NCI-H82 treated with DMSO at 0.1 percent for 48 hours (cell line): Measurements from ENCODE around the gene CHERP.
A peak's percentile ranks its signal among the peaks of the same experiment; 100 is the strongest.

Source experiments
- DNase-seq: peaks from one replicate; lab custom pipeline; 2025; ENCODE audit not compliant: unreplicated experiment; lab: John Stamatoyannopoulos, UW

CHERP gene, protein sequence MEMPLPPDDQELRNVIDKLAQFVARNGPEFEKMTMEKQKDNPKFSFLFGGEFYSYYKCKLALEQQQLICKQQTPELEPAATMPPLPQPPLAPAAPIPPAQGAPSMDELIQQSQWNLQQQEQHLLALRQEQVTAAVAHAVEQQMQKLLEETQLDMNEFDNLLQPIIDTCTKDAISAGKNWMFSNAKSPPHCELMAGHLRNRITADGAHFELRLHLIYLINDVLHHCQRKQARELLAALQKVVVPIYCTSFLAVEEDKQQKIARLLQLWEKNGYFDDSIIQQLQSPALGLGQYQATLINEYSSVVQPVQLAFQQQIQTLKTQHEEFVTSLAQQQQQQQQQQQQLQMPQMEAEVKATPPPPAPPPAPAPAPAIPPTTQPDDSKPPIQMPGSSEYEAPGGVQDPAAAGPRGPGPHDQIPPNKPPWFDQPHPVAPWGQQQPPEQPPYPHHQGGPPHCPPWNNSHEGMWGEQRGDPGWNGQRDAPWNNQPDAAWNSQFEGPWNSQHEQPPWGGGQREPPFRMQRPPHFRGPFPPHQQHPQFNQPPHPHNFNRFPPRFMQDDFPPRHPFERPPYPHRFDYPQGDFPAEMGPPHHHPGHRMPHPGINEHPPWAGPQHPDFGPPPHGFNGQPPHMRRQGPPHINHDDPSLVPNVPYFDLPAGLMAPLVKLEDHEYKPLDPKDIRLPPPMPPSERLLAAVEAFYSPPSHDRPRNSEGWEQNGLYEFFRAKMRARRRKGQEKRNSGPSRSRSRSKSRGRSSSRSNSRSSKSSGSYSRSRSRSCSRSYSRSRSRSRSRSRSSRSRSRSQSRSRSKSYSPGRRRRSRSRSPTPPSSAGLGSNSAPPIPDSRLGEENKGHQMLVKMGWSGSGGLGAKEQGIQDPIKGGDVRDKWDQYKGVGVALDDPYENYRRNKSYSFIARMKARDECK

DNA sequence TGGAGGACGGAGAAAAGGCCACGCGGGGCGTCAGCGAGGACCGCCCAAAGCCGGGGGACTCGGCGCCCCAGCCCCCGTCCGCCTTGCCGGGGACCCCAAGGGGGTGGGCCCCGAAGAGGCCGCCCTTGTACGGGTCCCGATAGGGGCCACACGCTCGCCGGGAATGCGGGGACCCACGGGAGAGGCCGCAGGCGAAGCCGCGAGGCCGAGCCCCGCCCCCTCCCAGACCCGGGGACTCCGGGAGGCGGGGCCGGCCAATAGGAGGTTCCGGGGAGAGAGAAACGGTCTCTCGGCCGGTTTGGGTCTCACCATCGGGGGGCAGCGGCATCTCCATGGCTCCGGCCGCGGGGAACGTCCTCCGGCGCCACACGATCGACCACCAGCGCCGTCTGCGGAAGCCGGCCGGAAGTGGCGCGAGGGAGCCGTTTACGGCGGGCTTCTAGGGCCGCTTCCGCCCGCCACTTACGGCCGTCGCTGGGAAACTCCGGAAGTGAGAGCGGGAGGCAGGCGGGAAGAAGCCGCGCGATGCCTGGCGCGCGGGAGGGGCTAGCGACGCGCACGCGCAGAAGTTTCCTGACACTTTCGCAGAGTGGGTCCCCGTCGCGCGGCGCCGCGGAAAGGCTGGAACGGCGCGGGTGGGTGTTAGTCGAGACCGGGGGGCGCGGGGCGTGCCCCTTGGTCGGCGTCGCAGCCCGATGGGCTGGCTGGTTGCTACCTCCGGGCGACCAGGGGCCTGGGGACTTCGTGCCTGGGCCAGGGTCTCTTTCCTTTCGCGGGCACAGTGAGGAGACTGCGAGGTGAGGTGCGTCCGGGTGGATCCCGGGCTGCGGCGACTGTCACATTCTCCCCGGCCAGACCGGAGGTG, at the start of gene CHERP:
CHERP (minus strand) TSS at position 393 of the 865 bp plus-strand sequence; CDS start at position 334, 59 bp downstream.
- peak; percentile 91 for DNase-seq

DNA sequence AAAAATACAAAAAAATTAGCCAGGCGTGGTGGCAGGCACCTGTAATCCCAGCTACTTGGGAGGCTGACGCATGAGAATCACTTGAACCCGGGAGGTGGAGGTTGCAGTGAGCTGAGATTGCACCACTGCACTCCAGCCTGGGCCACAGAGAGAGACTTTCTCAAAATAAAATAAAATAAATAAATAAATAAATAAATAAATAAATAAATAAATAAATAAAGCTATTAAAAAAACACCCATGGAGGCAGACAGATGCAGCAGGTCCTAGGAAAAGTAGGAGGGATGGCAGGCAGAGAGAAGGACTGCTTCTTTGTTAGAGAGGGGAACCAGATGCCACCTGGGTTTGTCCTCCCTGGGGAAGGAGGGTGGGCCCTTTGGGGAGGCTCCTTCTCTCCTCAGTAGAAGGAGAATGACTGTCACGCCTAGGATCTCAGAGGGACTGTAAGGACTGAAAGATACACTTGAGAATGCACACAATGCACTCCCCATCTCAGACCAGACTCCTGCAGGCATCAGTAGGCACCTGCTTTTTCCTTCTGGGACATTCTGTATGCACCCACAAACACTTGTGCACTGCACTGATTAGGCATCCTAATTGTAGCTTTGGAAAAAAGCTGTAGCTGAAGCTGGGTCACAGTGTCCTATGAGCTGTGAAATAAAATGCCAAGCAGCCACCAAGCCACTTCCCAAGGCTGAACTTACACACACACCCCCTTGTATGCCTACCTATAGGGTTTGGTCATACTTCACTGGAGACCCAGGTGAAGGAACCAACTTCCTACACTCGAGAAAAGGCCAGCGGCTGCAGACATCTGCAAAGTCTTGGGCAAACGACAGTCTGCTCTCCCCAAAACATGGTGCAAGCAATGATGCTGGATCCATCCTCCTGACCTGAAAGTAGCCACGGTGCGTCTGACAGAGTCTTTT, 48.9 kb upstream of the CHERP start:
- DNase-seq, result no peak

DNA sequence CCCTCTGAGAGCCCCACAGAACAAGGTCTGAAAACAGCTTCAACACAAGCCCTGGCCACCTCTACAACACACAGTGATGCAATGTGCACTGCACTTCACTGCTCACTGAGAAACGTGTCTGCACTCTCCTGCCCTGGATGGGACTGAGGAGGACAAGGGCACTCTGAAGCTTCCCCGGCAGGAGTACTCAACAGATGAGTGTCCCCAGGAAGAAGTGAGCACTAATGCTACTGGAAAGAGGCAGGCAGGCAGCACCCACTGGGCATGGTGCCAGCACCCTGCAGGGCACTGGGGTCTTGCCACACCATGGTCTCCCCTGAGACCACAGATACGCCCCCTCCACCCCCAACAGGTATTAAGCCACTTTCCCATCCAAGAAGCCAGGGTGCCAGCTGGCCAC, 47.7 kb upstream of the CHERP start:
- no peak for DNase-seq

DNA sequence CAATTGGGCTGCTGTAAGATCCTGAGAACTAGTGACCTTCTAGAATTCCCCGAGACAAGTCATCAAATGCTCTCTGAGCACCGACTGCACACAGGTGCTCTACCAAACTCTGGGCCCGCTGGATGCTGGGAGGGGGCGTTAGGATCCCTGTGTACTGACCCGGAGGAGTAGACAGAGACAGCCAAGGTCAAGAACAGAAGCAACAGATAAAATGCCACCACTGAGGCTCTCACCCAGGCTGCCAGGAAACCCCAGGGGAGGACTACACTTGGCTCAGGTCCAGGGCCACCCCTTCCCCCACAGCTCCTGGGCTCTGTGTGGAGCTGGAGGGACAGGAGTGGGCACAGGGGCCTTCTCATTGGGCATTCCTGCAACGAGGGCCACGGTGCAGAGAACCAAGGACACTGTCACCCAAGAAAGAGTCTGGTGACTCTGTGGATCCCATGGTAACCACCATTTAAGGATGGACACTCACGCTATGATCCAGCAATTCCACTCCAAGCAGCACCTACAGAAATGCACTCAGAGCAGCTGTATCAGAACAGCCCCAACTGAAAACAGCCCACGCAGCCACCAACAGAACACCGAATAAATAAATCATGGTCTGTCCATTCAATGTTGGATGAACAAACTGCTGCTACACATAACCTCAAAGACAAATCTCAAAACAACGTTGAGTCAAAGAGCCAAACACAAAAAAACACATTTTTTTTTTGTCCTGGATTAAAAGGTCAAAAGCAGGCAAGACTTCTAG, 46.8 kb upstream of the CHERP start:
- no peak for DNase-seq

DNA sequence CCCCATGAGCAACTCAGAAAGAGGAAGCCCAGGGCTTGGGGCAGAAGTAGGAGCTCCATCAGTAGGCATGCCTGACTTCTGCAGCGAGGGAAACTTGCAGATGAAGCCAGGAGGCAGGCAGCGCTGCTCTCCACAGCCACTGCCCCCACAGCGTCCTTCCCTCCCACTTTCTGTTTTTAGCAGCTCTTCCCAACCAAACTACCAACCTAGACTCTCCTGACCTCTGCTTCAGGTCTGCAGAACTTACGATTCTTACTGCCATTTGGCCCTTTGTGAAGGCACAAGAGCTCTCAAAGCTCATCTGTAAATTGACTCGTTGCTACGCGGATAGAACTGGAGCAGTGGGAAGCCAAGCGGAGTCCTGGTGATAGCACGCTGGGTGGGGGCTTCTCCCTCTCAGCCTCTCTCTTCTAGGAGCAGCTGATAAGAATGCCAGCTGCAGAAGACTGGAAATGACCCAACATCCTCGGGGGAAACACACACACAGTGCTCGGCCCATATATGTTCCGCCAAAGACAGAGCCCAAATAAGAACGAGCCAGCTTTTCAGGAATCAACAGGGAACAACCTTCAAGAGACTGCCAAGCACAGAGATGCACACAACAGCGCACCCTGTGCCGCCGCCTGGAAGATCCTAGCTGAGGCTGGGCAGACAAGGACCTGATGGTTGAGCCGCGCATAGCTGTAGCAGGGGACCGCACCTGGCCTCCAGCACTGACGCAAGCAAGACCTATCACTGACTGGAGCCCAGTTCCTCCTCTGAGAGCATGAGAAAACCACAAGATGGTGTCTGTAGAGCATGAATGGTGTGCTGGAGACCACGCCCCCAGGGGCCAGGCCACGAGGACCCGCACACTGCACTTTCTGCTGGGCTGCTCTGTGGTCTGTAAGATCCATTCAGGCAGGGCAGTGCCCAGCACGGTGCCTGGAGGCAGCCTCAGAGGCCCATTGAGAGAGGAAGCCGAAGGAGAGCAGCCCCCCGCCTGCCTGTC, 45.9 kb upstream of the CHERP start:
- DNase-seq, result no peak

DNA sequence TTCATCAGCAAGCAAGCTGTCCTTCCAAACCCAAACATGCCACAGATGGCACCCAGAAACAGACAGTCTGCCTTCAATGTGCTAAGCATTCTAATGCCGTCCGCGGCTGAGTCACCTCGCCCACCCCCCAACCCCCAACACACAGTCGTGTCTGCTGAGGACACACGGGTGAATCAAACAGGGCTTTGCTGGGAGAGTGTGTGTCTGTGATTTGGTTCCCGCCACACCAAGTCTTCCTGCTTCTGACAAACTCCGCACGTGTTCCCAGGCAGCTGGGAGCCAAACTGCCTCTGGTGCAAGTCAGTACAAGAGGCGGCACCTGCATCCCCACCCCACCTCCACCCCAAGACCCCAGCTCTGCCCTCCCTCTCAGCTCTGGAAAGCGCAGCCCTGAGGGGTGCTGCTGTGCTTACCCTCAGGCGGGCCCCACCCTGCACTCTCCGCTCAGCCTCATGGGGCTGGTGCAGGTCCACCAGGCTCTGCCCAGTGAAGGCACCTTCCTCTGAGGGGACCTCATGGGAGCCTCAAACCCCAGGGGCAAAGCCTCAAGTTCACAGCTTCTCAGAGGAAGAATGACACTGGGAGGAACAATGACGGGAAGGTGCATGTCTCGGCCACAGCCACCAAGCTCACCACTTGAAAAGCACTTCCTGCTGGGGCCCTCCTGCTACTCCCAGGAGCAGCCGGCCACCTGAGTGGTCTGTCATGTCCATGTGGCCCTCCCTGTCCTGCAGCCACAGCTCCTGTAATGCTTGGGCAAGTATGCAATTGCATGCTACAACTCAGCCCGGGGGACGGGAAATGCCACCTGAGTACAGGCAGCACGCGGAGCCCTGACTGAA, 45.0 kb upstream of the CHERP start:
- peak; percentile 20 for DNase-seq

DNA sequence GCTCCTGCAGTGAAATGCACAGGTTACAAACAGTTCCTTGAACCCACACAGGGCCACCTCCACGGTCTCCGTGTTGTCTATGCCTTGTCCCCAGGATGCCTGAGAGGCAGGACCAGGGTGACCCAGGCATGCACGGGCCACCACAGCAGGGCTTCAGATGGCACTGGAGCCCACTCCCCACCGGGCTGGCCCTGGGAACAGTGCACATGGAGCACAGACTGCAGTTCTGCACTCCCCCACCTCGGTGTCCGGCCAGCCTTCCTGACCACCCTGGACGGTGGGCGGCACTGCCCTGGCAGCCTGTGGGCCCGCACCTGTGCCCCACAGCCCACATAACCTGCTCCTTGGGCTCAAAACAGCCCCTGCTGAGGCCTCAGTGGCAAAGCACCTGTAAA, 44.2 kb upstream of the CHERP start:
- DNase-seq, result no peak

DNA sequence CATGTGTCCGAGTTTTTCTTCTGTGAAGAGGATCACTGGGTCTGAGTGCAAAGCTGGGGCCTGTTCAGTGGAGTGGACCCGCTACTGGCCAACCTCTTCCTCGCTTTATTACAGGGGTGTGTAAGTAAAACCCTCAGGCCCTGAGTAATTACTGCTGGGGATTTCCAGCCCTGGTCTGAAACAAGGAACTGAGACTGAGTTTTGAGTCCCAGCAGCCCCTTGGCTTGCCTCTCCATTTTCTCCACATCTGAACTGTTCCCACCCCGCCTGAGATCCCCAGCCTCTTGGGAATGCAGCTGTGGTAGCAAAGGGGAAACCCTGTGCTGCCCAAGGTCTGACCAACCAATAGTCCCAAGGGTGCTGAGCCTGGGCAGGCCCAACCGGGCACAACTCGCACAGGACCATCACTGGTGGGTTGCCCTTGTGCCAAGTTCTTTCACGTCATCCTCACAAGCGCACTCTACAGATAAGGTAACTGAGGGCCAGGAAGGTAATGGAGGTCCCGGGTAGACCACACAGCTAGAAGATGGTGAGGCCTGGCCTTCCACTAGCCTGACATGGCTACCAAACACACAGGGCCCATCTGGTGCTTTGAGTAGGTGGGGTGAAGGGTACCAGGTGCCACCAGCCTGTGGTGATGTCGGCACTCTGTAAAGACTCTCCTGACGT, 43.7 kb upstream of the CHERP start:
- DNase-seq, result no peak

DNA sequence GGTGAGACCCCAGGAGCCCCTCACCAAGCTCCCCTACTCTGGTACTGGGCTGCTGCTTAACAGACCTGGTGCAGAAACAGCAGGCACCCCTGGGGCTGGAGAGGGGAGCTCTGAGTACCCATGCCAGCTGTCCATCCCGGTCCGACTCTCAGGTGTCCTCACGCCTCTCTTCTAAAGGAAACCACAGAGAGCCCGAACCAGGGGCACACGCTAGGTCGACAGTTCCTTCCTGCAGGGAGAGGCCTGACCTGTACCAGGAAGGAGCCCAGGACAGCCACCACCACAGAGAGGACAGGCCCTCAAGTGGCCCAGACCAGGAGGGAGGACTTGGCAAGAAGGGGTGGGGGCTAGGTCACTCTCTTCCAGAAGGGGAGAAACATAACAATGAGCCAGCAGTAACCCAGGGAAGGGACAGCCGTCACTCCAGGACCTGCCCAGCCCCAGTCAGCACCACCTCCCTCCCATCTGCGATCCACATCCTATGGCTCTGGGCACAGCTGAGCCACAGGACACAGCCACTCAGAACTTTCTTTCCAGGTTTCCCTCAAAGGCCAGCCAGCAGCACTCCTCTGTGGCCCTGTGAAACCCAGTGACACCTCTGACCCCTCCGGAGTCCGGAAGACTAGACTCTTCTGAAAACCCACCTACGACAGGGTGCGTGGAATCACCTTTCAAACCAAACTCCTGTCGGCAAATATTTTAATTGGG, 43.0 kb upstream of the CHERP start:
- DNase-seq, result no peak

DNA sequence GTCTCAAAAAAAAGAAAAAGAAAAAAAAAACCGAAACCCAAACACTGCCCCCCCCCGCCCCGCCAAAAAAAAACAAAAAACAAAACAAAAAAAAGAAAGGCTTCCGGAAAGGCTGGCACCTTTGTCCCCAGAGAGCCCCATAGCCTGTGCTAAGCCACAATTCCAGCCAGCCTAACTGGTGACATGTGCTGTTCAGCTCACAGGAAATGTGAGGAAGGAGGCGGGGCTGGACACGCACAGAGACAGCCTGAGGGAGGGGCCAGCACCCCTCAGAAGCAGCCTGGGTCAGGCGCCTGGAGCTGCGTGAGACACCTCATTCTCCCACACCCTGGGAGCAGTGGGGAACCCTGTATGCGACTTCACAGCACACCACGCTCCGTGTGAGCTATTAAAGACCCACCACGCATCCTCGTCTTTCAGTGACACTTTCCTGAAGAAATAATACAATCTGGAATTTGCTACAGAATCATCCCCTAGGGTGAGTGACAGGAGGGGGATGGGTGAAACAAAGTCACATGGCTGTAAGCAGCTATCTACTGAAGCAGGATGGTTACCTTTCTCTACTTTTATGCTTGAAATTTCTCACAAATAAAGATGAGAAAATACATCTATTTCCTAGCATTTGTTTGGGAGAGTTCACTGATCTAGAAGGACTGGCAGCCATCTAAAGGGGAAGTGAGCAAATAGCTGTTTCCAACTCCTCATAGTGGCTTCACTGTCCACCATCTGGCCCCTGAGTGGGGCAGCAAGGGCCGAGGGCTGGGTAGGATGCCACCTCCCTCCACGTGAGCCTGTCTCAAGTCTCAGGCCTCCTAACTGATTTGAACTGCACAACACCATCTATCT, 42.2 kb upstream of the CHERP start:
- DNase-seq, result peak; percentile 81

DNA sequence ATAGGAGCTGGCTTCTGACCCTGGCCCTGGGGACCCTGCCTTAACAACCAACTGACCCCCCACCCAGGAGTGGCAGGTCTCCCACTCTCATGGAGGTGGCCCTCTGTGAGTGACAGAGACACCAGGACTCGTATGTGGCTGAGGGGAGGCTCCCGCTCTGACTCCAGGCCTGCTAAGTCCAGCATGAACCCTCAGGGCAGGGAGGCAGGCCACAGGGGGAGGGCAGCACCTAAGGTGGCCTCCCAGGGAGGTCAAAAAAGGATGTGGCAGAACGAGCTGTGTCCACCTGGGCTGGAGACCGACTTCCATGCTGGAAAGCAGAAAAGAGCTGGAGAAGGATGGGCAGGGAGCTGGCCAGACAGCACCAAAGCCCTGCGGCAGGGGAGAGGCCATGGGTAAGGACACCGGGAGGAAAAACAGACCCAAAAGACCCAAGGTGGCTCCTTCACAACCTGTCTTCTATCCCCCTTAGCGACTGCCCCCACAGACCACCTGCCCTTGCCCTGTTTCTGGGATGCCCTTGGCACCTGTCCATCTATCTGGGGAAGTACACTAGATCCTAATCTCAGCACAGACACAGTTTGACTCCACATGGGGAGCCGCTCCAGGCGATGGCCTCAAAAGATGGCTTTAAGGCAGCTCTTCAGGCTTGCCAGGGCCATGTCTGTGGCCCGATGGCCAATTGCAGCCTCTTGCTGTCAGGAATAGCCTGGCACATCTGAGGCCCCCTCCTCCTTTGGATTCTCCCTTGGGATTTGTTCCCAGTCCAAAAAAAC, 40.4 kb upstream of the CHERP start:
- no peak for DNase-seq

DNA sequence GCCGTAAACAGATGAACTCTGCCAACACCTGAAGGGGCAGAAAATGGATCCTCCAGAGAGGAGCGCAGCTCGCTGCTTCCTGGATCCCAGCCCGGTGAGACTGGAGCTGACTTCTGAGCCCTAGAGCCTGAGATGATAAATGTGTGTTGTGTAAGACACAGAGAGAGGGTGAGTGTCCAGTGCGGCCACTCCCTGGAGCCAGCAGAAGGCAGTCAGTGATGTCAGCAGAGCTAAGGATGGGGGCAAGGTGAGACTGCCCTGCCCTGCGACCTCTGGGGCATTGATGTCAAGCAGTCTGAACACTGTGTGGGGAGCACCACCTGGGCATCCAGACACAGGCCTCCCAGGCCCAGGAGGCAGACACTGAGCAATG, 39.7 kb upstream of the CHERP start:
- DNase-seq, result no peak

DNA sequence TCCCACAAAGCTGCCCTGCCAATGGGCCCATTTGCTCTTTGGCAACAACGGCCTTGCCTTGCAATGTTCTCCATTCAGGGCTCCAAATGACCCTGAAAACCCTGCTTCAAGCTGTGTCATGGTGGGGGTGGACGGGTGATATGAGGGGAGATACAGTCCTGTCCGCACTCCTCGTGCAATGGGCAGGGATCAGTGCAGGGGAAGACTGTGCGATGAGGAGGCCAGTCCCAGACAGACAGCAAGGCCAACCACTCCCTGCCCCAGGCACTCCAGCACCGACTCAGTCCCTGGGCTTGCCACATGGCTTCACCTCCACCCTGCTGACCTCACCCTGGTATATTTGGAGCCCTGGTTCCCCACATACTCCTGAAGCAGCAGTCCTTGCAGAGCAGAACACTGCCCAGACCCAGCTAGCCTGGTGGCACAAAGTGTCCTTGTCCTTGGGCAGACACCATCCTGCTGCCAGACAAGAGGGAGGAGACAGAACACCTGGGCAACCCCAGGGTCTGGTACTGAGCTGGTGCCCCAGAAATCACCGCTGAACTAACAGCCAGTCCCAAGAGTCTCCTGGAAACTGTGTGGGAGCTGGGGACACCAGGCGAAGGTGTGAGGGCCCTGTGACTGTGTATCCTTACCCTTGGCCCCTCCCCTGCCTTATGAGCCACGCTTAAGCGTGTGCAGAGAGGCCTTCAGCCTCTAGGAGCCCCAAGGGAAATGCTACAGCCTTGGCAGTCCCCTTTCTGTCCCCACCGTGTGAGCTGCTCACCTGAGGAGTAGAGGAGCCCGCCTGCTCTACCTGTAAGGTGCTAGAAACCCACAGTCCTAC, 39.1 kb upstream of the CHERP start:
- DNase-seq, result no peak

DNA sequence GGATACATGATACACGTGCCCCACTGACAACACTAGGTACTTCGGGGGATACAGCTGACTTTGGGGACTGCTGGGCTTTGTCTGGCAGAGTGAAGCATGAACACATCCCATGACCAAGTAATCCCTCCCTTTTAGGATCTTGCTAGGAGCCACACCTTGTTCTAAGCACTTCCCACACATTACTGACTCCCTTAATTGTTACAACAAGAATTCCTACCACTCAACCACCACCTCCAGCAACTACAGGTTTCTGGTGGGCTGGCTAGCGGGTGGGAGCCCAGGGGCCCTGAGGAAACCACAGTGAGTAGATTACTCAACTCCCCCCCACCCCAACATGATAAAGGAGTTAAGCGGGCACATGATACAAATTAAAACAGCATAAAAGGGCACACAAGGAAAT, 37.1 kb upstream of the CHERP start:
- DNase-seq, result no peak
